ENCODE results near the gene REM2. TPM values are rescaled to one million over a fixed set of nuclear protein-coding genes. Genes with fewer than 3 reads are reported as not detected.

The REM2 gene
- total RNA-seq, 1 donor from 2014 or later, result not detected

DNA sequence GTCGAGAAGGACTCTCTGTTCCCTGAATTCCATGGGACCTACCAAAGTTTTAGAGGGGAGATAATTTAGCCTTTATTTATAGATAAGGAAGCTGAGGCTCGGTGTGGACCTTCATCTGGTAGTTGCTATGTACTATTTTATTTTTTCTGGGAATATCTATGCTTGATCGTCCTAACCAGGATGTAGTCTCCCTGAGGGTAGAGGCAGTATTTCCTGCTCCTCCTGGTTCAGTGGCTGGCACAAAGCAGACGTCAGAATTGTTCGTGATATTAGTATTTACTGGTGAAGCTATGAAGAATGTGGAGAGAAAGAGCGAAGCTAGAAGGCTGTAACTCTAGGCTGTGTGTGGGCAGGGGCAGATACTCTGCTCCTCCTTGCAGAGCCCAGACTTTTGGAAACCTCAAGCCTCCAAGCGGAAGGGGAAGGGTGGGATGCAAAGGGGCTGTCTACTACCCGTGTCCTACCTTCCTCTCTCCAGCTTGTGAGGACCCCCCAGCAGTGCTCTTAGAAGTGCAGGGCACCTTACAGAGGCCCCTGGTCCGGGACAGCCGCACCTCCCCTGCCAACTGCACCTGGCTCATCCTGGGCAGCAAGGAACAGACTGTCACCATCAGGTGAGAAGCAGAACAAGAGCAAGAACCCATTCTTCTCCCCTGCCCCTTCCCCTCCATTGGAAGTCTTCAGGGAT lies 10.0 kb upstream of the REM2 start:
- no peak for DNase-seq (ENCODE audit: extremely low read depth, low read depth, low spot score)

DNA sequence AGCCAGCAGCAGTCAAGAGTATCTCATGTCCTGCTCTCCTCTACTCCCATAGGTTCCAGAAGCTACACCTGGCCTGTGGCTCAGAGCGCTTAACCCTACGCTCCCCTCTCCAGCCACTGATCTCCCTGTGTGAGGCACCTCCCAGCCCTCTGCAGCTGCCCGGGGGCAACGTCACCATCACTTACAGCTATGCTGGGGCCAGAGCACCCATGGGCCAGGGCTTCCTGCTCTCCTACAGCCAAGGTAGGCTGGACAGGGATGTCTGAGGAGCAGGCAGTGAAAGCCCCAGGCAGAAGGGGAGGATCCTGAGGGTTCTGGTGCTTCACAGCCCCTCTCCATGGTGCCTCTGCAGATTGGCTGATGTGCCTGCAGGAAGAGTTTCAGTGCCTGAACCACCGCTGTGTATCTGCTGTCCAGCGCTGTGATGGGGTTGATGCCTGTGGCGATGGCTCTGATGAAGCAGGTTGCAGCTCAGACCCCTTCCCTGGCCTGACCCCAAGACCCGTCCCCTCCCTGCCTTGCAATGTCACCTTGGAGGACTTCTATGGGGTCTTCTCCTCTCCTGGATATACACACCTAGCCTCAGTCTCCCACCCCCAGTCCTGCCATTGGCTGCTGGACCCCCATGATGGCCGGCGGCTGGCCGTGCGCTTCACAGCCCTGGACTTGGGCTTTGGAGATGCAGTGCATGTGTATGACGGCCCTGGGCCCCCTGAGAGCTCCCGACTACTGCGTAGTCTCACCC lies 7.8 kb upstream of the REM2 start:
- DNase-seq (ENCODE audit: extremely low read depth, low read depth, low spot score), result no peak

DNA sequence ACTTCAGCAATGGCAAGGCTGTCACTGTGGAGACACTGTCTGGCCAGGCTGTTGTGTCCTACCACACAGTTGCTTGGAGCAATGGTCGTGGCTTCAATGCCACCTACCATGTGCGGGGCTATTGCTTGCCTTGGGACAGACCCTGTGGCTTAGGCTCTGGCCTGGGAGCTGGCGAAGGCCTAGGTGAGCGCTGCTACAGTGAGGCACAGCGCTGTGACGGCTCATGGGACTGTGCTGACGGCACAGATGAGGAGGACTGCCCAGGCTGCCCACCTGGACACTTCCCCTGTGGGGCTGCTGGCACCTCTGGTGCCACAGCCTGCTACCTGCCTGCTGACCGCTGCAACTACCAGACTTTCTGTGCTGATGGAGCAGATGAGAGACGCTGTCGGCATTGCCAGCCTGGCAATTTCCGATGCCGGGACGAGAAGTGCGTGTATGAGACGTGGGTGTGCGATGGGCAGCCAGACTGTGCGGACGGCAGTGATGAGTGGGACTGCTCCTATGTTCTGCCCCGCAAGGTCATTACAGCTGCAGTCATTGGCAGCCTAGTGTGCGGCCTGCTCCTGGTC lies 7.2 kb upstream of the REM2 start:
- DNase-seq (ENCODE audit: extremely low read depth, low read depth, low spot score), result no peak

DNA sequence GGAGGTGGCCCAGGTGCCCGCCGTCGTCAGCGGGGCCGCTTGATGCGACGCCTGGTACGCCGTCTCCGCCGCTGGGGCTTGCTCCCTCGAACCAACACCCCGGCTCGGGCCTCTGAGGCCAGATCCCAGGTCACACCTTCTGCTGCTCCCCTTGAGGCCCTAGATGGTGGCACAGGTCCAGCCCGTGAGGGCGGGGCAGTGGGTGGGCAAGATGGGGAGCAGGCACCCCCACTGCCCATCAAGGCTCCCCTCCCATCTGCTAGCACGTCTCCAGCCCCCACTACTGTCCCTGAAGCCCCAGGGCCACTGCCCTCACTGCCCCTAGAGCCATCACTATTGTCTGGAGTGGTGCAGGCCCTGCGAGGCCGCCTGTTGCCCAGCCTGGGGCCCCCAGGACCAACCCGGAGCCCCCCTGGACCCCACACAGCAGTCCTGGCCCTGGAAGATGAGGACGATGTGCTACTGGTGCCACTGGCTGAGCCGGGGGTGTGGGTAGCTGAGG lies 6.0 kb upstream of the REM2 start:
- DNase-seq (ENCODE audit: extremely low read depth, low read depth, low spot score), result no peak

DNA sequence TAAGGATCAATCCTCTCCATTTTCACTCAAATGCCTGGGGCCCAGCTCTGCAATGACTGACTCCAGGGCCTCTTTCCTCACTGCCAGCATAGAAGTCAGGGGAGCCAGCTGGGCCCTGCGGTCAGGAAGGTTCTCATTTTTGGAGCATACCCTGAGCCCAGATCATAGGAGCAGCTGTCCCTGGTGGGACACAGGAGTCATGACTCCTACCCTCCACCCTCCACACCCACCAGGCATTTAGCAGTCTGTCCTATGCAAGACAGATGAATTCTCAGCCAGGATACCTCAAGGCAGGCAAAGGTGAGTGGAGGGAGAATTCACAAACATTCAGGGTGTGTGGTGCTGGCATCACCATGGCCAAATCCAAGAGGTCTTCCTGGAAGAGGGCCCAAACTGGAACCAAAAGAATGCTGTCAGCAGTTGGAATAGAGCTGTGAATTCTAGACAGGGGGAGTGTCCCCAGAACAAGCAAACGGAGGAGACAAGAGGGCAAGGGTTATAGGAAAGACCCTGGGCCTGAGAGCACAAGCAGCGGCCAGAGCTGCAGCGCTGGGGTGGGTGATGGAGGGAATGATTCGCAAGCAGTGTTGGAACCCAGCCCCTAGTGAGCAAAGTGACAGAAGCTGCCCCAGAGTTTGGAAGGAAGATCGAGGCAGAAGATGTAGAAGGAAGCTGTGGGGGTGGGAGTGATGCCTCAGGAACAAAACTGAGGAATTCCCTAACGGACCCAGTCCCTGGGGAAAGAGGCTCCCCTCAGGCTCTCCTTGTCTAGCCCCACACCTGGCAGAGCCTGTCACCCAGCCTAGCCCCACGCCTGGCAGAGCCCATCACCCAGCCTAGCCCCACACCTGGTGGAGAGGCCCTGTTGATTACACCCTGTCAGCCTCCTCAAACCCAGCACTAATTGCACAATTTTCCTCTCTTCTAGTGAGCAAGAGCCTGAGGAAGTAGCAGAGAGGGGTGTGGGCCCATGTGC lies 4.5 kb upstream of the REM2 start:
- DNase-seq (ENCODE audit: extremely low read depth, low read depth, low spot score), result no peak

DNA sequence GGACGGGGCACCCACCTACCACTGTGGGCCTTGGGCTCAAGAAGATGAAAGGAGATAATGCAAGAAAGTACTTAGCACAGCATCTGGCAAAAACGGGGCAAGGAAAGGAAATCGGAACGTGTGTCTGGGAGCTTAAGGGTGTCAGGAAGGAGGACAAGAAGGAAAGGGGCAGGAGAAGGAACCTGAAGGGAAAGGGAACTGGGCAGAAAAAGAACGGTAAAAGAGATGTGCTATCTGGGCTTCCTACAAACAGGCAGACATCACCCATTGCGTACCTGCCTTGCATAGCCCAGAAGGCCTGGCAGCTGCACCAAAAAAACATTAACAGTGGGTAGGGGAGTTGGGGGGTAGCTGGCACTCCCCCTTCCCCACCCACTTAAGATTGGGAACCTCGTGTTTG lies 958 bp upstream of the REM2 start:
- DNase-seq (ENCODE audit: extremely low read depth, low read depth, low spot score), result no peak

DNA sequence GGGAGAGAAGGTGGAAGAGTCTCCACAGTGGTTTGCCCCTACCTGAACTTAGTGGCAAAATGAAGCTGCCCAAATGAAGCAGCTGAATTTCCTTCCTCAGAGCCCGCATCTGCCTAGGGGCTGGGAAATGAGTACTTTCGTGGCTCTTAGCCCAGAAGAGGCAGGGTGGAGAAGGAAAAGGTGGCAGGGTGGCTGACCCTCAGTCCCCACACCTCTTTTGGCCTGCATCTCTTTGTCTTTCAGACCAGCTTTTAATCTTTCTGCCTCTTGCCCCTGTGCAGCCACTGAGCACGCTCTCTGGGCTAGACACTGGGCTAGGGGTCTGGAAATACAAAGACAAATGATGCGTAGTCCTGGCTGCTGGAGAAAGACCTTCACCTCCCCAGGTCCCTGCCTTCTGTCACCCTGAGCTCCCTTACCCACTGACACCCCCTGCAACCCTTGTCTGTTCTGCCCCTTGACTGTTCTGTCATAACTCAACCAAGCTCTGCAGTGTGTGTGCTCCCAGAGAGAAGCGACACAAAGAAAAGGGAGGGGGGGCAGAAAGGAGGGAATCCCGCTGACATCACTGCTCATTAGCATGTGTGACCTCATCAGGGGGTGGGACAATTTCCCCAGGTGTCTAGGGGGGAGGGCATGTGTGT lies 371 bp upstream of the REM2 start:
- no peak for DNase-seq (ENCODE audit: extremely low read depth, low read depth, low spot score)

DNA sequence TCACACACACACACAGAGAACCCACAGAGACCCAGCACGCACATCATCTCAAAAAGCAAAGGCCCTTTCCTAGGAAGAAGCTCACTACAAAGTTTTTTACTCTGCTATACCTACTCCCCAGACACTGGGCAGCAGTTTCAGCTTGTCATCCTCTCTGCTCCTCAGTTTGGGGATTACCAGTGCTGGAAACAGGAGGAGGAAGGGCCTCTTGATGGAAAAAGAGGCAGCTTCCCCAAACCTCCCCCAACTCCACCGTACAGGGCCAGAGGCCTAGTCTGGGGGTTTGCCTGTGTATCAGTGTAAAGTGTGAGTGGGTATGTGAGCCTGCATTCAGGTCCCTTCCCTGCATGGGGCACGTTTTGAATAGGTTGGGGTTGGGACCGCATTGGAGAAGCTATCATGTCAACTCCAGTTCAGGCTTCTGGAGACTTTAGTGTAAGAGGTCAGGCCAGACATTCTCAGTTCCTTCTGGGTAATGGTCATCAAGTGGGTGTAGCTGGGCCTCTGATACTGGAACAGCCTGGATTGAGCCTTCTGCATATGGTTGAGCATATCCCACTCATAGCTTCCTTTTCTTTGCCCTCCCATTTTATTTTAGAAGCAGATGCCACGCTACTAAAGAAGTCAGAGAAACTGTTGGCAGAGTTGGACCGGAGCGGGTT lies 1.2 kb downstream of the REM2 start:
- no peak for DNase-seq (ENCODE audit: extremely low read depth, low read depth, low spot score)

DNA sequence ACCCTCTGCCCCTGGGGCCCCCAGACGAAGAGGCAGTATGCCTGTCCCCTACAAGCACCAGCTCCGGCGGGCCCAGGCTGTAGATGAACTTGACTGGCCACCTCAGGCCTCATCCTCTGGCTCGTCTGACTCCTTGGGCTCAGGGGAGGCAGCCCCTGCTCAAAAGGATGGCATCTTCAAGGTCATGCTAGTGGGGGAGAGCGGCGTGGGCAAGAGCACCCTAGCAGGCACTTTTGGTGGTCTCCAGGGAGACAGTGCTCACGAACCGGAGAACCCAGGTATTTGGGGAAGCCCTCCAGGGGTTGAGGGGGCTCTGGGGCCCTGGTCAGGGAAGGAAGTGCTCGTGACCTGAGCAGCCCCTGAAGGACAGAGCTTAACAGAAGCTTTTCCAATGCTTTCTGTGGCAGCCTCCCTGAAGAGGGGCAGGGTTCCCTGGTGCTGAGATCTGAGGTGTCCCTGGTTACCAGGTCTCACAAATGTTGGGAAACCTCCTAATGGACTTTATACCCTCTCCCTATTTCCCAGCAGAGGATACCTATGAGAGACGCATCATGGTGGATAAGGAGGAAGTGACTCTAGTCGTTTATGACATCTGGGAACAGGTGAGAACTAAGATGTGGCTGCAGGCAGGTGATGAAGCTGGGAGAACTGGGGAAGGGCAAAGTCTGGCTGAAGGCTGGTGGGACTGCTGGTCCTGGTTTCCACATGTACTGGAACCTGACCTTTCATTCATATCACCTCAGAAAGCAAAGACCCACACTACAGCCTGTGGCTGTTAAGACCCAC lies 1.9 kb downstream of the REM2 start:
- no peak for DNase-seq (ENCODE audit: extremely low read depth, low read depth, low spot score)

DNA sequence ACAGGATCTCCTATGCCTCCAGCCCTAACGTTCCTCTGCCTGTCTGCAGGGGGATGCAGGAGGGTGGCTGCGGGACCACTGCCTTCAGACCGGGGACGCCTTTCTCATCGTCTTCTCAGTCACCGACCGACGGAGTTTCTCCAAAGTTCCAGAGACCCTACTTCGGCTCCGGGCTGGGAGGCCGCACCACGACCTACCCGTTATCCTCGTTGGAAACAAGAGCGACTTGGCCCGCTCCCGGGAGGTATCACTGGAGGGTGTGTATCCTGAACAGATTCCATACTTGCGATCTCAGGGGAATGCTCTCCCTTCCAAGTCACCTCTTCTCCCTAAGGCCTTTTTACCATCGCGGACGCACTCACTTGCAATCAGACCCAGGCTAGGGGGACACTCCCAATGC lies 3.0 kb downstream of the REM2 start:
- no peak for DNase-seq (ENCODE audit: extremely low read depth, low read depth, low spot score)

DNA sequence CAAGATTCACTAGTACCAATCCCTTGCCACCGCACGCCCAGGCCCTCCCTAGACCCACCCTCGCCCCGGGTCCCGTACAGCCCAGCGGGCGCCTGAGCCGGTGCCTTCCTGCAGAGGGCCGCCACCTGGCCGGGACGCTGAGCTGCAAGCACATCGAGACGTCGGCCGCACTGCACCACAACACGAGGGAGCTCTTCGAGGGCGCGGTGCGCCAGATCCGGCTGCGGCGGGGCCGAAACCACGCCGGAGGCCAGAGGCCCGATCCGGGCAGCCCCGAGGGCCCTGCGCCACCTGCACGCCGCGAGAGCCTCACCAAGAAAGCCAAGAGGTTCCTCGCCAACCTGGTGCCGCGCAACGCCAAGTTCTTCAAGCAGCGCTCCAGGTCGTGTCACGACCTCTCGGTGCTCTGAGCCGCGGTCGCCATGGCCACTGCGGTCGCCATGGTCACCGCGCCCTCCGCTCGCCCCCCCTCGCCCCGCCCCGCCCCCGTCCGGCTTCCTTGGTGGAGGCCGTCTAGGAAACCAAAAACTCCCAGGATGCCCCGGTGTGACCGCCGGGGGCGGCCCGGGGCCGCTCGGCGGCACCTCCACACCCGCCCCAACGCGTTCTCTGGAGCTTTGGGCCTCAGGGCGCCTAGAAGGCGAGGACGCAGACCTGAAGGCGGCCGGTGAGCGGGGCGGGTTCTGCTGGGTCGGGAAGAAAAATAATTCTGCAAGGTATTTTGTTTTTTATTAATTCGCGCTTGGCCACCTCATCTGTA lies 3.7 kb downstream of the REM2 start:
- DNase-seq (ENCODE audit: extremely low read depth, low read depth, low spot score), result no peak

DNA sequence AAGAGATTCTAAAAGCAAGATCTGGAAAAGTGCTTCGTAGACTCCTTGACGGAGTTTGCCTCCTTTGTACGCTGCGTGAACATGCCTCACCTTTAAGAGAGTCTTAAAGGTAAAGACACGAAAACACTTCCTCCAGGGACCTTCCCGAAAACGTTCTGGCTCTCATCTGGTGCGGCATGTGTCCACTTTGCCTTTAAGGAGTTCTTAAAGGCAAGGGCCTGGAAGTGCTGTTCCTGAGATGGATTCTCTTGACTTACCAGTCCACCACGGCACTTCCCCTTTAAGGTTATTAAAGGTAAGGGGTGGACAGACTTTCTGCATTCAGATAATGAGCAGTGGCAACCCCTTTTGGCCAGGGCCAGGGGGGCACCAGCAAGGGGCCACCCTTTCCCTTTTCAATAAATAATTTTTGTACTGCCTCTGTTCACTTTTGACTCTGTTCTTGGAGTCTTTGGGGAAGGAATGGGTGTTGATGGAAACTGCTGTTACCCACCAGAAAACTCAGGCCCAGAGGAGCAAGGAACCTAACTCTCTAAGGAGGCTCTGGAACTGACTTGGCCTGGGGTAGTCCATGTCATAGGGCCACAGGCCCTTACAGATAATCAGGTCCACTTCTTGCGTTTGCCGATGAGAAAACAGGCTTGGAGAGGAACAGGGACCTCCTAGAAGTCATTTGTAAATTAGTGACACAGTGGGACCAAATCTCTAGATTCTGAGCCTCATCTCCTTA lies 4.4 kb downstream of the REM2 start:
- no peak for DNase-seq (ENCODE audit: extremely low read depth, low read depth, low spot score)

DNA sequence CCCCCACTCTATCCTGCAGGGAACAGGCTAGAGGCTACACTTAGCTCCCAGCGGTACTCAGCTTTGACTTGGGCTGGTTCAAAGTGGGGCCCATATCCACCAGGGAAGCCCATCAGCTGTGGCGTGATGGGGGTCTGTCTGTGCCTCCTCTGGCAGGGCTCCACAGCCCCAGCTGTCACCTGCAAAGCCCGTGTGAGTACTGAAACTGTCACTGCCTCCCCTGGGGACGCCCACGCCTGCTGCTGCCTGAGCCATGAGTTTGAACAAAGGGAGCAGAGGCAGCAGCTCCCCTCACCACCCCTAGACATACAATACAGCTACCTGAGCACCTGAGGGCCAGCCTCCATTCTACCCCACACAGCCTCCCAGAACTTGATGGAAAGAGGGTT lies 5.0 kb downstream of the REM2 start:
- no peak for DNase-seq (ENCODE audit: extremely low read depth, low read depth, low spot score)

DNA sequence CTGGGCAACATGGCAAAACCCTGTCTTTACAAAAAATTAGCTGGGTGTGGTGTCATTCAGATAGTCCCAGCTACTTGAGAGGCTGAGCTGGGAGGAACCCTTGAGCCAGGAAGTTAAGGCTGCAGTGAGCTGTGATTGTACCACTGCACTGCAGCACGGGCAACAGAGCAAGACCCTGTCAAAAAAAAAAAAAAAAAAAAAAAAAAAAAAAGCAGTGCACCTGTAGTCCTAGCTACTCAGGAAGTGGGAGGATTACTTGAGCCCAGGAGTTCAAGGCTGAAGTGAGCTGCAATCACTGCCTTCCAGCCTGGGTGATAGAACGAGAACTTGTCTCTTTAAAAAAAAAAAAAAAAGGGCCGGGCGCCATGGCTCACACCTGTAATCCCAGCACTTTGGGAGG lies 5.6 kb downstream of the REM2 start:
- DNase-seq (ENCODE audit: extremely low read depth, low read depth, low spot score), result no peak

DNA sequence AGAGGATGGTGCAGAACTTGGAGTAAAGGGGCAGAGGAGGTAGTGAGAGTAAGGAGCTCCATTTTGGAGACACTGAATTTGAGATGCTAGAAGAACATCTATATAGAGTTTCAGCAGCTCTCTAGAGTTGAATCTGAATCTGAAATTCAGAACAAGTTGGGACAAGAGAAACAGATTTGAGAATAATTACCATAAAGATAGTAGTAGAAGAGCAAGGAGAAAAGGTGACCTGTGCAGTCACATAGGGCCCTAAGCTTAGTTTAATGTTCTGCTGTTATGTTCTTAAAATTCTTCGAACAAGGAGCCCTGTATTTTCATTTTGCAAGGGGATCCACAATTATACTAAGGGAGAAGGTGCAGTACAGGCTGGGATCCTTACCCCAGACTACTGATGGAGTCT lies 7.4 kb downstream of the REM2 start:
- DNase-seq (ENCODE audit: extremely low read depth, low read depth, low spot score), result no peak

DNA sequence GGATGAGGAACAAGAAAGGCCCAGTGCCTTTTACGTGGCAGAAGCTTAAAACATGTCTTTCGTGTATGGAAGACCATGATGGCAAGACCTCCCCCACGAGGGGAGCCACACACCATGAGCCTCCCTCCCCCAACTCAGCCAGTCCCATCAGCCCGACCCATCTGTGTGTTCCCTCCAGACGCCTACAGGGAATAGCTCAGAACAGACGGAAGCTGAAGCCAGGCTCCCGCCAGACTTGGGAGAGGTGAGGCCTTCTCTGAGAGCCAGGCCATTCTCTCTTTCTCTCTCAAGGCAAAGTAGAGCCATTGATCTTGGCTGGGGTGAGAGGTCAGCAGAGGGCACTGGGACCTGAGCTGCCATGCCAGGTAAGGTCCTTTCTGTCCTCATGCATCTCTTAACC lies 9.5 kb downstream of the REM2 start:
- DNase-seq (ENCODE audit: extremely low read depth, low read depth, low spot score), result no peak

DNA sequence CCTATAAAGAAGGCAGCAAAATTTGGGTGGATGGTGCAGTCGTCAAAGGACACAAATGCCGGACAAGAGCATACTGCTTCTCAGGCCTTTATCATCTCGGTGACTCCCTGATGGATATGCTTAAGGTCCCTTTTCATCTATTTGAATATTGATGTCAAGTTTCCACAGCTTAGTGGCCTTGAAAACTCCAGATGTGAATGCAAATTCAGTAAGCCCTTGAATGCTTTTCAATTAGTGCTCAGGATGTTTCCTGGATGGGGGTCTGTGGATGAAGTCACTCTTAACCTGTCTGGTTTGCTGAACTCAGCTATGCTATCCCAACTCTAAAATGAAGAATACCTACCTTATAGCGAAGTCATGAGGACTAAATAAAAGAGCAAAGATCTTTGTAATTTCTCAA lies 10.7 kb downstream of the REM2 start:
- no peak for DNase-seq (ENCODE audit: extremely low read depth, low read depth, low spot score)

DNA sequence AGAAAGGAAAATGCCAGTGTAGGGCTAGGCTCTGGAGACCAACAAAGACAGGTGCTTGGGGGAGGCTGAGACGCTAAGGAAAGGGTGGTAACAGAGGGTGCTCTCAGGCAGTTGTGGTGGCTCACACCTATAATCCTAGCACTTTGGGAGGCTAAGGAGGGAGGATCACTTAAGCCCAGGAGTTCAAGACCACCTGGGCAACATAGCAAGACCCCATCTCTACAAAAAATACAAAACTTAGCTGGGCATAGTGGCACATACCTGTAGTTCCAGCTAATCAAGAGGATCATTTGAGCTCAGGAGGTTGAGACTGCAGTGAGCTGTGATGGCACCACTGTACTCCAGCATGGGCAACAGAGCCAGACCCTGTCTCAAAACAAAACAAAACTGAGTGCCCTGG lies 12.4 kb downstream of the REM2 start:
- no peak for DNase-seq (ENCODE audit: extremely low read depth, low read depth, low spot score)
